Stomach (tissue), 9 donors: ENCODE measurements around the gene VDR. TPM values are rescaled to one million over a fixed set of nuclear protein-coding genes. Genes with fewer than 3 reads are reported as not detected.
"Not testable (repeated sequence)": the region's sequence is repeated elsewhere in the genome, so short reads cannot be mapped to it uniquely, and the experiment has no call there.

Experiments used
- DNase-seq, 2 donors: peaks; one replicate each; pipeline versions ENCODE4 v3.0.0 to v3.0.0-alpha.2; 2013 to 2019
- H3K27ac ChIP-seq, 5 donors: fragments of 200-600 bp in 4 of 5; sonication (generic) in 4 of 5; one replicate each; pipeline ENCODE4 v1.5.1; 2013 to 2019; ENCODE audit warnings: mild to moderate bottlenecking in 1 of 5, moderate library complexity in 1 of 5
- H3K27me3 ChIP-seq, 3 donors: fragments of 200-600 bp; sonication (generic); one replicate each; pipeline ENCODE4 v1.5.1; 2017 to 2019; ENCODE audit warnings: mixed run types in 1 of 3
- H3K36me3 ChIP-seq, 4 donors: fragments of 200-600 bp; sonication (generic); 1 replicate in 3 of 4; 2 replicates in 1 of 4; pipeline ENCODE4 v1.5.1; 2016 to 2019
- H3K4me1 ChIP-seq, 4 donors: fragments of 200-600 bp; sonication (generic); one replicate each; pipeline ENCODE4 v1.5.1; 2016 to 2019
- H3K4me3 ChIP-seq, 4 donors: fragments of 200-600 bp; sonication (generic) in 3 of 4; one replicate each; pipeline ENCODE4 v1.5.1; 2016 to 2019; ENCODE audit warnings: mild to moderate bottlenecking in 1 of 4
- H3K9me3 ChIP-seq, 4 donors: fragments of 200-600 bp; sonication (generic); one replicate each; pipeline ENCODE4 v1.5.1; 2016 to 2019
- CTCF ChIP-seq, 7 experiments: fragments of 450-650 bp in 4 of 7; fragments of 200-600 bp in 3 of 7; sonication (generic) in 3 of 7; IDR thresholded peaks; one replicate each; pipeline ENCODE4 v1.5.1; 2016 to 2019; ENCODE audit warnings: antibody characterized with exemption in 7 of 7, control low read depth in 2 of 7, mild to moderate bottlenecking in 1 of 7
- EP300 ChIP-seq: sonication (generic); formaldehyde crosslinking; IDR thresholded peaks from one replicate; pipeline ENCODE4 v1.6.1; 2017; ENCODE audit warnings: antibody characterized with exemption
- POLR2A ChIP-seq, 4 donors: fragments of 450-650 bp; IDR thresholded peaks; one replicate each; pipeline ENCODE4 v1.6.1; 2016; ENCODE audit warnings: antibody characterized with exemption in 4 of 4, control low read depth in 2 of 4, mild to moderate bottlenecking in 1 of 4, moderate library complexity in 1 of 4
- POLR2AphosphoS5 ChIP-seq, 3 donors: sonication (generic); formaldehyde crosslinking; IDR thresholded peaks; one replicate each; pipeline ENCODE4 v1.6.1; 2016; ENCODE audit warnings: antibody characterized with exemption in 3 of 3
- WGBS, 5 donors: extraction: QIAGEN DNeasy Blood & Tissue Kit in 3 of 5; methylation state at CpG; one replicate each; pipeline versions ENCODE4 v1.1.5 to v1.1.7; 2013 to 2018; 5-methylcytosine and 5-hydroxymethylcytosine counted together
- intact Hi-C: fragments of 100-400 bp; cut with DNase I; formaldehyde crosslinking; loops from one replicate; pipeline ENCODE4 v1.15.1; 2023; ENCODE audit warnings: low total_unique reads
- polyA plus RNA-seq, 3 donors: library from polyadenylated mRNA; stranded (reverse); fragments of 200-250 nt; gene quantifications; one replicate each; pipeline ENCODE4 v1.2.3, GENCODE V29; 2013
- total RNA-seq, 5 donors: library from RNA; depleted of rRNA; stranded (reverse); fragments of >200 nt; gene quantifications; one replicate each; pipeline versions ENCODE4 v1.1.0 to v1.2.3, GENCODE V29; 2014 to 2016
- donor health status: healthy with polysubstance abuse.
- donor health status: Bipolar disorder and iron deficiency.
- donor health status: healthy.

Gene VDR
- total and polyA plus RNA-seq, 8 donors: 2.8 to 22.3 (median 4.7) TPM

GRCh38 chr12:47817272-47818006, 87.4 kb downstream of the VDR start:
- no peak for DNase-seq
- peak overlapping the region; percentile 37 to 99 (median 98) for H3K27ac ChIP-seq
- peak overlapping the region; percentile 58 to 84 (median 68) for H3K4me3 ChIP-seq
- intact Hi-C loops: no loop called here
- no peak for TF ChIP-seq POLR2A (IDR thresholded peaks at IDR 0.05)
- no peak for TF ChIP-seq EP300
- TF ChIP-seq CTCF (IDR thresholded peaks at IDR 0.05): peak in 1 of 7 experiments; percentile 5
- H3K36me3 ChIP-seq: no peaks in the 10 kb centered on the region
- WGBS, 5 donors: 35 to 42% (median 39%) methylated on average over 6 to 7 of the region's 7 CpGs
- peaks cover 80 to 90% (median 87%) of the 10 kb centered on the region in 4 donors for H3K4me1 ChIP-seq
- no peaks in the 10 kb centered on the region for H3K9me3 ChIP-seq
- no peaks in the 10 kb centered on the region for H3K27me3 ChIP-seq

- H3K9me3 ChIP-seq: no peaks in the 10 kb centered on the region
- H3K36me3 ChIP-seq: no peaks in the 10 kb centered on the region
- no peaks in the 10 kb centered on the region for H3K27me3 ChIP-seq
- H3K27ac ChIP-seq: peak overlapping the region; percentile 37 to 99 (median 98)
- peak overlapping the region; percentile 58 to 84 (median 68) for H3K4me3 ChIP-seq
- H3K4me1 ChIP-seq: peaks cover 80 to 90% (median 88%) of the 10 kb centered on the region in 4 donors
- 41 to 53% (median 50%) methylated on average over 10 to 12 of the region's 12 CpGs for WGBS, 5 donors
- intact Hi-C loops: no loop called here
- DNase-seq: peak in 1 of 2 donors; percentile 58
- no peak for TF ChIP-seq POLR2AphosphoS5 (IDR thresholded peaks at IDR 0.05)
Observed at GRCh38 chr12:47816403-47817271, 88.2 kb downstream of the VDR start.

- H3K4me3 ChIP-seq, H3K9me3 ChIP-seq, H3K27me3 ChIP-seq, intact Hi-C loops, DNase-seq, H3K36me3 ChIP-seq: not testable (repeated sequence)
- WGBS, 5 donors: 88 to 97% (median 96%) methylated on average over 5 of the region's 5 CpGs
- peaks cover 82 to 90% (median 87%) of the 10 kb centered on the region in 4 donors for H3K4me1 ChIP-seq
- peak overlapping the region; percentile 10 to 99 (median 98) for H3K27ac ChIP-seq
Observed at GRCh38 chr12:47815447-47815846, 89.3 kb downstream of the VDR start.

- no peaks in the 10 kb centered on the region for H3K27me3 ChIP-seq
- no peaks in the 10 kb centered on the region for H3K36me3 ChIP-seq
- TF ChIP-seq CTCF (IDR thresholded peaks at IDR 0.05) (no peak), POLR2AphosphoS5 (IDR thresholded peaks at IDR 0.05) (peak in 1 of 3 donors; percentile 24), POLR2A (IDR thresholded peaks at IDR 0.05) (no peak)
- DNase-seq: no peak
- H3K4me1 ChIP-seq: peaks cover 90 to 95% (median 91%) of the 10 kb centered on the region in 4 donors
- 29 to 45% (median 33%) methylated on average over 3 of the region's 3 CpGs for WGBS, 5 donors
- no peaks in the 10 kb centered on the region for H3K9me3 ChIP-seq
- H3K4me3 ChIP-seq: no peak overlapping the region
- peak overlapping the region; percentile 93 to 99 (median 98) for H3K27ac ChIP-seq
- intact Hi-C loops: no loop called here
Observed at GRCh38 chr12:47814539-47815170, 90.1 kb downstream of the VDR start.

- H3K9me3 ChIP-seq: no peaks in the 10 kb centered on the region
- TF ChIP-seq EP300: no peak
- TF ChIP-seq CTCF (IDR thresholded peaks at IDR 0.05): no peak
- no peak for TF ChIP-seq POLR2AphosphoS5 (IDR thresholded peaks at IDR 0.05)
- no peak for TF ChIP-seq POLR2A (IDR thresholded peaks at IDR 0.05)
- H3K4me1 ChIP-seq: peaks cover 96 to 100% (median 99%) of the 10 kb centered on the region in 4 donors
- peak overlapping the region; percentile 37 to 42 (median 42) for H3K4me3 ChIP-seq
- WGBS, 5 donors: 40 to 60% (median 49%) methylated on average over 9 of the region's 9 CpGs
- DNase-seq: peak in 1 of 2 donors; percentile 69
- intact Hi-C loops: no loop called here
- H3K27me3 ChIP-seq: no peaks in the 10 kb centered on the region
- no peaks in the 10 kb centered on the region for H3K36me3 ChIP-seq
- peak overlapping the region; percentile 93 to 99 (median 98) for H3K27ac ChIP-seq
Observed at GRCh38 chr12:47813511-47814196, 91.1 kb downstream of the VDR start.
